Measurements from ENCODE around the gene EIF2AK3. TPM values are rescaled to one million over a fixed set of nuclear protein-coding genes. Genes with fewer than 3 reads are reported as not detected.

Gene EIF2AK3
- total and polyA plus RNA-seq, 10 of the 15 experiments (the other 5 are each of a cell fraction or from before 2014, with no cell fraction given), result 5.0 to 44.7 (median 22.4) TPM

- no peaks in the 10 kb centered on the region for H3K27me3 ChIP-seq (replicated peaks in 1 of 2; ENCODE audit: control insufficient read depth in 2 of 2, insufficient read depth in 2 of 2, low read length in 1 of 2)
- H2AFZ ChIP-seq (ENCODE audit: control insufficient read depth, low read depth, low read length), result no peak overlapping the region
- in situ Hi-C loops (cut with MboI) (no loop called here), intact Hi-C loops (cut with micrococcal nuclease; ENCODE audit: unreplicated experiment) (loop anchor here (5.0 kb wide), 2 partner anchors 39 to 64 kb away; partner anchors contain the start of gene RPIA)
- H3K79me2 ChIP-seq (ENCODE audit: control insufficient read depth, insufficient read depth, low read length), result peaks cover 38% of the 10 kb centered on the region
- ChIA-PET CTCF (interaction anchor here (0.5 to 2.8 kb wide), 5 partner anchors 24 to 437 kb away, joined by 3 to 27 read pairs (median 4); no protein-coding TSS in a partner anchor), SMC1A (ENCODE audit: uncharacterized antibody, unreplicated experiment) (interaction anchor here (0.6 to 3.6 kb wide), 14 partner anchors 9 to 47 kb away, joined by 3 to 27 read pairs (median 4); no protein-coding TSS in a partner anchor), POLR2A (interaction anchor here (0.9 to 4.6 kb wide), 9 partner anchors 10 to 66 kb away, joined by 3 to 73 read pairs (median 6); partner anchors contain the start of gene RPIA), RAD21 (ENCODE audit: unreplicated experiment) (interaction anchor here (1.0 to 3.9 kb wide), 10 partner anchors 10 to 41 kb away, joined by 3 to 45 read pairs (median 8); no protein-coding TSS in a partner anchor)
- DNase-seq (ENCODE audit: low read depth, low spot score) (no peak), ATAC-seq (no peak), FAIRE-seq (no peak)
- peak overlapping the region; percentile 62 for H3K4me3 ChIP-seq
- peak overlapping the region; percentile 77 for H3K27ac ChIP-seq (ENCODE audit: control insufficient read depth, insufficient read depth)
- H3K9me3 ChIP-seq (replicated peaks; ENCODE audit: control insufficient read depth, insufficient read depth, low read length), result no peaks in the 10 kb centered on the region
- TF ChIP-seq PBX3 (IDR thresholded peaks at IDR 0.05; ENCODE audit: insufficient replicate concordance, low read depth, low read length) (no peak), MLLT1 (IDR thresholded peaks at IDR 0.05) (peak; percentile 58)
- H3K4me2 ChIP-seq (ENCODE audit: control insufficient read depth, insufficient read depth), result peak overlapping the region; percentile 56
- no TSS peak for BruUV-seq (replicated peaks)
- no peaks in the 10 kb centered on the region; the same call in 1 of the 2 replicates for H4K20me1 ChIP-seq (ENCODE audit: control insufficient read depth, insufficient read depth)
- WGBS (ENCODE audit: insufficient coverage, insufficient replicate concordance, low lambda C conversion rate, missing lambda C conversion rate), result 84% methylated on average over 8 of the region's 8 CpGs
- H3K36me3 ChIP-seq (ENCODE audit: control insufficient read depth in 2 of 2, insufficient read depth in 2 of 2, low read length in 1 of 2), result peaks cover 0 to 4% of the 10 kb centered on the region in 2 experiments; a peak in 1 of 4 replicates
- peak overlapping the region; percentile 75 for H3K9ac ChIP-seq (ENCODE audit: control insufficient read depth, insufficient read depth, low read length)
- peaks cover 4% of the 10 kb centered on the region; the same call in 1 of the 2 replicates for H3K4me1 ChIP-seq (ENCODE audit: control insufficient read depth, insufficient read depth, low read length)
Measured at GRCh38 chr2:88628571-88628939, 1.3 kb upstream of the EIF2AK3 start.
